ENCODE data around the gene TRIM36.

Gene TRIM36

DNA sequence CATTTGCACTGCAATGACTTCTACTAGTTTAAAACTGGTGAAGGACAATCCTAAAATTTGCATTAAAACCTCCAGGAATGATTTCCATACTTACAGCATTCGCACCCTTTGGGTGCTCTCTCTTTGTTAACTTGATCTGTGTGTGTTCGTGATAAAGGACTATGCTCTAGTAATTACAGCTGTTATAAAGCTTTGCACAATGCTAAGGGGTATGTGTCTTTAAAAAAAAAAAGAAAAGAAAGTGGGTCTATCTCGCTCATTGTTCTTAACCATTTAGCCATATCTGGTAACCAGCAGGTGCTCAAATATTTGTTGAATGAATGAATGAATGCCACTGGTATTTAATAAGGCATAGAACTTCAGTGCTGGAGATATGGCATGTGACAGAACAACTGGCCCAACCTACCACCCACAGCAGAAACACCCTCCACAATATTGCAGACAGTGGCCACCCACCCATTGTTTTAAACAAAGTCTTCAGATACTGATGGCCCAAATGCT, 8.7 kb downstream of the TRIM36 start:
- DNase-seq, result no peak

DNA sequence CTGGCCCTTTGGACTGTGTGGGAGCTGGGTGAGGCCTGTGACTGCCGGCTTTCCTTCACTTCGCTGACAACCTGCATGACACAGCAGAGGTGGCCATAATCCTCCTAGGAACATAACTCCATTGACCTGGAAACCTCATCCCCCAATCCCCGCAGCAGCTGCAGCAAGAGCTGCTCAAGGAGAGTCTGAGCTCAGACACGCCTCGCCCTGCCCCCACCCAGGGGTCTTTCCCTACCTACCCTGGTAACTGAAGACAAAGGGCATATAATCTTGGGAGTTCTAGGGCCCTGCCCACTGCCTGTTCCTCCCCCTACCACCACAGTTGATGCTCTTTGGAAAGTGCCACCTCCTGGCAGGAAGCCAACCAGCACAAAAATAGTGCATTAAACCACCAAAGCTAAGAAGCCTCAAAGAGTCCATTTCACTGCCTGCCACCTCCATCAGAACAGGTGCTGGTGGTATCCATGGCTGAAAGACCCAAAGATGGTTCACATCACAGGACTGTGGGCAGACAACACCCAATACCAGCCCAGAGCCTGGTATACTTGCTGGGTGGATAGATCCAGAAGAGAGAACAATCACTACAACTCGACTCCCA, 18.4 kb downstream of the TRIM36 start:
- DNase-seq, result no peak

DNA sequence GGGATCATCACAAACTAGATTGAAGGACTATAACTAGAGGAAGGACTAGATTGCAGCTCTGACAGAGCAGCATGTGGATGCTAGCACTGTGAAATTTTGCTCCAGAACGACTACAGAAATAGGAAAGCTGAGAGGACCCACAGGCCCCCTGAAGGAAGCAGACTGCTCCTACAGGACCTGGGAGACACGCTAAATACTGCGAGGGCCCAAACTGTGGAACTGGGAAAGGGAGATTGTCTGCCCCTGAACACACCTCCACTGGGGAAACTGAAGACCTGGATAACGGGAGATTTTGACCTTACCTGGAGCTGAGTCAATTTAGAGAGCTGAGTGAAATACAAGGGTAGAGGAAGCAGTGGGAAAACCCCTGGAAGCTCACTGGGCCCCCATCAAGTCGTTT, 19.2 kb downstream of the TRIM36 start:
- DNase-seq, result no peak

DNA sequence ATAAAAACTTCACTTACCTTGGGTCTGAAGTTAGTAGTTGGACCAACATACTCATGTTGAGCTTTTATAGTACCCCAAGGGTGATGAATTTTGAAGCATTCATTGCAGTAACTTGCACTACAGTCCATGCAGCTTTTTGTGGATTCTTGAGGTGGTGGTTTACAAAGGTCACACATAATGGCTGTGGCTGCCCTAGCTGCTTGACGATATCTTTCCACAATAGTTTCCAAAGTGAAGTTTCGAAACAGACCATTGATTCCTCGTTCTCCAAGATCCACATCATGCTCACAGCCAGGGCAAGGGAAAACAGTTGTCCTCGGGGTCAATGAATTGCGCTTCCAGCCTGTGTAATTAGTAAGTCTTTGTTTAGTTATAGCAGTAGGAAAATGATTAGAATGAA, 22.7 kb downstream of the TRIM36 start:
- DNase-seq, result no peak

DNA sequence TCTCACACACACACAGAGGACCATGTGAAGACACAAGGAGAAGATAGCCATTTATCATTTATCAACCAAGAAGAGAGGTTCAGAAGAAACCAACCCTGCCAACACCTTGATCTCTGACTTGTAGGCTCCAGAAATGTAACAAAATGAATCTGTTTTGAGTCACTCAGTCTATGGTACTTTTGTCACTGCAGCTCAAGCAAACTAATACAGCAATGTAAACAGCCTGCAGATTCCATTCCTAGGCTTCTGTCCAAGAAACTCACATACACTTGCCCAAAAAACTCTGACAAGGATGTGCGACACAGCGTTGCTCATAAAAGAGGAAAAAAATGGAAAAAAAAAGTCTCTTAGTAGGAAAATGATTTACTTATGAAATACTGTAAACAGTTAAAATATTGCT, 33.4 kb downstream of the TRIM36 start:
- no peak for DNase-seq

DNA sequence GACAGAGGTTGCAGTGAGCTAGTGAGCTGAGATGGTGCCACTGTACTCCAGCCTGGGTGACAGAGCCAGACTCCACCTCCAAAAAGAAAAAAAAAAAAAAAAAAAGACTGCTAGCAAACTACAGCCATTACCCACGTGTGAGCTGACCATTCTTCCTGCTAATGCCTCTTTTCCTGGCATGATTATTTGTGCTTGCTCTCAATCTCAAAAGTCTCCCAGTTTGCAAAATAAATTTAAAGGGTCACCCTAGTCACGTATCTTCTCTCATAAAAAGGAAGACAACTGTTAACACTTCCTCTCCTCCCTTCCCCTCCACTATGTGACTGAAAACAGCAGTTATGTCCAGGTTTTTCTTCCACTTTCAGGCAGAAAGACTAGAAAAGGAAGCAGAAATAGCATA, 37.2 kb downstream of the TRIM36 start:
- no peak for DNase-seq

DNA sequence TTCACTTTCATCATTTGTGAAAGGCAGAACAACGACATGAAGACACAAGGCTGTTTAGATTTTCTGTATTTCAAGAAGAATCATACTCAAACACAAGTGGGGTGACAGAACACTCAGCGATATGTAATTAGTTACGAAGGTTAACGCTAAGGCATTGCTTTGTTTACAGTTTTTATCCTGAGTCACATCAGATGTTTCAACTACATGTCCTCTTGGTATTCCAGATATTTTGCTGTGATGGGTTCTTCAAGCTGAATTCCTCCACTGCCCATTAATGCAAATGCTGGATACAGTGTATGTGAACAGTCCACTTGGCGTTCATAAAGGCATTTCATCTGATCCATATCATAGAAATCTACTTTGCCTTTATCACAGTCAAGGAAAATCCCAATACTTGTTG, 43.4 kb downstream of the TRIM36 start:
- no peak for DNase-seq

DNA sequence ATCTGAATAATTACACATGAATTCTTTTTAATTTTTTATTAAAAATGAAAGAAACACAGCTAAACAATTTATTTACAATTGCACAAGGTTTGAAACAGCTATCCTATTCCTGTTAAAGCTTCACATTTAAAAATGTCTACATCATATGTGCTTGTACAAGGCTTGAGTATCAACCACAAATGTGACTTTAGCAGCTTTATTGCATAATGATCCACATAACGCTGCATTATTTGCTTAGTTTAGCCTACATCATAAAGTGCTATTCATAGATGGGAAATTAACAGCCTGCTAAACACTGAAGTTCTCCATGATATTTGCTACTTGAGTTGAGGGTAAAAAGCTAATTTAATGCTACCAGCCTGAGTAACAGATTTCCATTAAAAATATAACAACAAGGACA, 45.0 kb downstream of the TRIM36 start:
- DNase-seq, result no peak

DNA sequence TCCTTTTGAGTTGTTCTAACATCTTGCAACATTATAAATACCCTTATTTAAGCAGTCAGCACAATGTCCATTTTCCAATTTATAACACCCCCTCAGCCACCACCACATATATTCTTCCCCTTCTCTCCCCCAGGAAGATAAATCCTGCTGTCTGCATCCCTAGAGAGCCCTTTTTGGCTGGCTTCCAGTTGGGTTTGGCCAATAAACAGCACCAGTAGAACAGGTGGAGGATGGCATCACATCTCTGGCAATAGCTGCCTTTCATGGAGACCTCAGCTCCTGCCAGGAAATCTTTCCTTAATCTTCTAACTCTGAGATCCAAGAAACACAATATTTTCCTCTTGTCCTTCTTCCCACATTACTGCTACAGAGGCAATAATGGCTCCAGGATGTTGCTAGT, 53.7 kb downstream of the TRIM36 start:
- DNase-seq, result peak; percentile 21

DNA sequence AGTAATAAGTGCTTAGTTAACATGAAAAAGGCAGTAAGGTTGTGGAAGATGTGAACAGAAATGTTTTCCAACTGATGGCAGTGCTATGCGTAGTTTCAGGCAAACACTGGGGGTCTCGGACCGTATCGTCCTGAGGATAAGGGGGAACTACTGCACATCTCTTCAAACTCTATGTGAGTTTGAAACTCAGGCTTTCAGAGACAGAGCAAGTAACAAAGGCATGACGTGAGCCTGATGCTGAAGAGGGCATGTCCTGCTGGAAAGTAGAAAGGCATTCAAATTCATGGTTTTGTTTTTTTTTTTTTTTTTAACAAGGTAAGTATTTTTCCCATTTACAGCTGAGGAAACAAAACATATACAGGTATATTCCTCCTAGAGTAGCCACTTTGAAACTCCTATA, 59.9 kb downstream of the TRIM36 start:
- DNase-seq, result no peak

DNA sequence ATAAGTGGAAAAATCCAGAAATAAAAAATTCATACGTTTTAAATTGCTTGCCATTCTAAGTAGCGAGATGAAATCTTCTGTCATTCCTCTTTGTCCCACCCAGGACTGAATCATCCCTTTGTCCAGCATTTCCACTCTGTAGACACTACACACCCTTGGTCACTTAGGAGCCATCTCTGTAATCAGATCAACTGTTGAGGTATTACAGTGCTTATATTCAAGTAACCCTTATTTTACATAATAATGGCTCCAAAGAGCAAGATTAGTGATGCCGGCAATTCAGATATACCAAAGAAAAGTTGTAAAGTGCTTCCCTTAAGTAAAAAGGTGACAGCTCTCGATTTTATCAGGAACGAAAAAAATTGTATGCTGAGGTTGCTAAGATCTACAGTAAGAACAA, 60.4 kb downstream of the TRIM36 start:
- no peak for DNase-seq

DNA sequence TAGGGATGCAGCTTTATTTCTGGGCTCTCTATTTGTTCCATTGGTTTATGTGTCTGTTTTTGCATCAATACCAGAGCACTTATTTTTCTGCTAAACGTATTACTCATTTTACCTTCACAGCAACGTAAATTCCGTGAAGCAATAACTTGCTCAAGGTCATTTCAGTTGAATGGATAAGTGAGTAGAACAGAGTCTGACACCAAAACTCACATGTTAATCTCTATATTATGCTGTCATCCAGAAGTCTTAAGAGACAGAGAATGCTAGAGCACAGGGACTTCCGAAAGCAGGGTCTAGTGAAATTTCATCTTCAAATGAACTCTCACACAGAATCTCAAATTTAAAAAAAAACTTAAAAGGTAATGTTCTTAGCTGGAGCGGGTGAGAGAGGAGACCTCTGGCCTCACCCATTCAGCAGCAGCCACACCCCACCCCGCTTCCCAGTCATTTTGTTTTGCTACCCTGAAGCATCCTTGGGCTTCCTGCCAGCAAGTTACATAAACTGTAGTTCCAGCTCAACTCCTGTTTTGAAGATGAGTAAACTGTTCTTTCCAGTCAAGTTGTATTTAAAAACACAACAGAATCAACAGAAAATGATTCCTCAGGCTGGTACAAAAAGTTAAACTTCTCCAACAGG, 69.3 kb downstream of the TRIM36 start:
- DNase-seq, result no peak

DNA sequence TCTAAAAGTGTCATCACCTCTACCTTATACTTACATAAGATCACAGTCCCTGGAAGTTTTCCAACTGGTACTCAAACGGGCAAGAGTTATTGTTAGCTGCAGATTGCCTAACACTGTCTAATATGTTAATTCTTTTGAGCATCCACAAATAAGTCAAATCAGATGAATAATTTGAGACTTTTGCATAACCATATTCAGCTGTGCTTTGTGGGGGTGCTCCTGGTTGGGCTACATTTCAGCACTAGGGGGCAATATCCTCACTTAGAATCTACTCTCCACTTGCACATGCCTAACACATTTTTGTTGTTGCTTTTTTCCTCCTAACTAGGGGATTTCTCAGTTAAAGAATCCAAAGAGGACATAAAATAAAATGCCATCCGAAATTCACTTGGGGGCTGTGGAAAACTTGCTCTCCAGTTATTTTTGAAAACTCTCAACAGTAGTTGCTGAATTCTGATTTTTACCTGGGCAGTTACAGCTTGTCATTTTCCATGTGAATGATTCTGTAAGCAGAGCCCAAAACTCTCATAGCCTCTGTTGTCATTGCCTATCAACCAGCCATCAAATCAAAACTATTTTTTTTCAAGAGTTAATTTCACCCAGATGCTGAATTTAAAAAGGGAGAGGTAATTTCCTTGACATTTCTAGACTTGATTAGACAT, 71.5 kb downstream of the TRIM36 start:
- peak; percentile 35 for DNase-seq

DNA sequence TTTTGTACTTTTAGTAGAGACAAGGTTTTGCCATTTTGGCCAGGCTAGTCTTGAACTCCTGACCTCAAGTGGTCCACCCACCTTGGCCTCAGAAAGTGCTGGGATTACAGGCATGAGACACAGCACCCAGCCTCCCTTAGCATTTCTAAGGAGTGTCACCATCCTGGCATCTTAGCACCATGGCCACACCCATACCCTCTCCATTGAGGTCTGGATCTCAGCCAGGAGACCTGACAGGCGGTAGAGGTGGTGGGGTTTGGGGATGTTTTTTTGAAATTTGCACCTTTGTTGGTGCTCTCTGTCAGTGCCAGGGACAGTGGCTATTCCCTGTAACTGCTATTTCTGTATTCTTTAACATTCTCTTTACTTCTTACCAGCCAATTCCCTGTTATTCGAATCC, 72.5 kb downstream of the TRIM36 start:
- DNase-seq, result no peak

DNA sequence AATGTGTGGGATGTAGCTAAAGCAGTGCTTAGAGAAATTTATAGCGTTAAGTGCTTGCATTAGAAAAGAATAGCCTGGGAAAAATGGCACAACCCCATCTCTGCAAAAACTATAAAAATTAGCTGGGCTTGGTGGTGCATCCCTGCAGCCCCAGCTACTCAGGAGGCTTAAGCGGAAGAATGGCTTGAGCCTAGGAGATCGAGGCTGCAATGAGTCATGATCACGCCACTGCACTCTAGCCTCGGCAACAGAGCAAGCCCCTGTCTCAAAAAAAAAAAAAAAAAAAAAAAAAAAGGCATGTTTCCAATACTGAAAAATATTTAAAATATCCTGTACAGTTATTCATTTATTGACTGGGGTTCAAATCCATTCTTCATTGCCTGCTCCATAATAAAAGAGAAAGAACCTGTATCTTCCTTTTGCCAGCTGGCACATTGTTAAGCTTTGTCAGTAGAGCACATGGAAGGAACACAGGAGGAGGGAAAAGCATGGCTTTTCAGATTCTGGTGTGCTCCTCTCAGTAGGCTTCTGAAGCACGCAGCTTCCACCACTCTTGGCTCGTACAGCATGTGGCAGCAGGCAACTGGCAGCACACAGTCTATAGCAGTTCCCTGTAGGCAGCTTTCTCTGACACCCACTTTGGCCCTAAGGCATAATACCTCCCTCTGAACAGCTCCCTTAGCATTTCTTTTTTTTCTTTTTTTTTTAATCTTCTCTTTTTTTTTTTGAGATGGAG, 73.5 kb downstream of the TRIM36 start:
- DNase-seq, result no peak

DNA sequence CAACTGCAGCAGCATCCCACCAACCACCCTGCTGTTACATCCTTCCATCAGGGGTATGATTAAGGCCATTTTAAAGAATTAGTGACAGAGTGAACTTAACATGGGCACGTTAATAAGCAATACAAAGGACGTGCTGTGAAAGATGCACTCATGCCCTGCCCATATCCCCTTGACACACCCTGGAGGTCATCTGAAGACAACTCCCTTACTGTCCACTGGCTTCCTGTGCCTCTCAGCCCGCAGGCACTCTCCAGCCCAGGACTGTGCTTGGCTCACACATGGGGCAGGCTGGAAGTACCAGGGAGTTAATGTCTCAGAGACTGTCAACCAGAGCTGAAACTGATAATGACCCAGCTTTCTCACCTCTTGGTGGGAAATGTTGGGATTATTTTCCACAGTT, 81.8 kb downstream of the TRIM36 start:
- DNase-seq, result no peak

DNA sequence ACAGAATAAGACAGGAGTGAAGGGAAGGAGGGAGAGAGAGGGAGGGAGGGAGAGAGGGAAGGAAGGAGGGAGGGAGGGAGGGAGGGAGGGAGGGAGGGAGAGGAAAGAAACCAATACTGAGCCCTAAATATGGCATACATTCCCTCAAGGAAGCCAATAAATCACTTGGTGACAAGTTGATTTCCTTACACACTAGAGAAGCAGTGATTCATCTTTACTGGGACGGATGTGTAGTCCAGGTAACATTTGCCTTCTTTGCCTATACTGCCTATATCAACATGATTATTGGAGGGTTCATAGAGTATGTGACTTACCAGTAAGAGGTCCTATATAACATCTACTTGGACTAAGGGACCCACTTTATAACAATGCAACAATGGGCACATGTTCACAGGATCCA, 83.2 kb downstream of the TRIM36 start:
- DNase-seq, result no peak

DNA sequence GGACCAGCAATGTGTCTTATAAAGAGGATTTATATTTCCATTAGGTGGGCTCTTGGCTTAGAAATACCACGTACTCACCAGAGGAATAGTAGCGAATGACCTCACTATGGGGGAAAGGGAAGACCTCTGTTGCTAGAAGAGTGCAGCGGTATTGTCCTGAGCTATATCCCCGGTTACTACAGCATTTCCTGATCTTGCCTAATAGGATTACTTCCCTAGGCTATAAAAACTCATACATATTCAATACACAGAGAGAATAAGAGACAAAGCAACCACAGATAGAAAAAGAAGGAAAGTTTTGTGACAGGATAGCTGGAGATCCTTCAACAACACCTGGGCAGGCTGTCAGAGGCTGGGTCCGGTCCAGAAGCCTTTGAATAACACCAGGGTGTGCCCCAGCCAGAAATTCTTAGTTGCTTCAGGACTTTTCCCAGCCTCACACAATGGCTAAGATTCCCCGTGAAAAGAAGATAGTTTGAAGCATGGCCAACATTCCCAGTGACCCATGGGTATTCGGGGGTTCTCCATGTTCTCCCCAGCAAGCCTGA, 85.4 kb downstream of the TRIM36 start:
- DNase-seq, result no peak

DNA sequence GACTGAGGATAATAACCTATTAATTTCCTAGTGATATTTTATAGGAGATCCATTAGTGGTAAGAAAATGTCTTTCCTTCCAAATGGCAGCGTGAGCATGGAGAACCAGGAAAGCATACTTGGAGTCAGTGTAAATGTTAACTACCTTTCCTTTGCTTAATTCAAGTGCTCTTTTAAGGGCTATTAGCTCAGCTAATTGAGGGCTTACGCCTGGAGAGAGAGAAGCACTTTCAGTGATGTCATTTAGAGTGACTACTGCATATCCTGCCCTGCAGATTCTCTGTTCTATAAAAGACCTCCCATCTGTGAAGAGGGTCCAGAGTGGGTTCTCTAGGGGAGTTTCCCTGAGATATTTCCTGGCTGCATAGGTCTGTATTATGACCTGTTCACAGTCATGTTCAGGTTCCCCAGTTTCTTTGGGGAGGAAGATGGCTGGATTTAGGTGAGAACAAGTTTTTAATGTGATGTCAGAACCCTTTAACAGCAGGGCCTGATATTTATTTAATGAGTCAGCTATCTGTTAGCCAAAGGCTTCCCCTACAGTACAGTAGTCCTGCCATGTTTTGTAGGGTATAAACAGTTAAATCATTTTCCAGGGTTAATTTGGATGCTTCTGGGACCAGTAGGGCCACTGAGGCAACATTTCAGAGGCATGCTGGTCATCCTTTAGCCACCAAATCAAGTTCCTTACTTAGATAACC, 89.6 kb downstream of the TRIM36 start:
- DNase-seq, result no peak

All from femur (tissue), 1 donor.